ENCODE results near the gene GLIS1.

Gene GLIS1

GRCh38 chr1:53605181-53605580, 133.8 kb downstream of the GLIS1 start:
- no peak for DNase-seq

GRCh38 chr1:53604291-53604919, 134.6 kb downstream of the GLIS1 start:
- DNase-seq, result no peak

GRCh38 chr1:53603431-53603830, 135.5 kb downstream of the GLIS1 start:
- no peak for DNase-seq

- DNase-seq, result no peak
These were observed 136.8 kb downstream of the GLIS1 start for GRCh38 chr1:53601867-53602775.

DNA sequence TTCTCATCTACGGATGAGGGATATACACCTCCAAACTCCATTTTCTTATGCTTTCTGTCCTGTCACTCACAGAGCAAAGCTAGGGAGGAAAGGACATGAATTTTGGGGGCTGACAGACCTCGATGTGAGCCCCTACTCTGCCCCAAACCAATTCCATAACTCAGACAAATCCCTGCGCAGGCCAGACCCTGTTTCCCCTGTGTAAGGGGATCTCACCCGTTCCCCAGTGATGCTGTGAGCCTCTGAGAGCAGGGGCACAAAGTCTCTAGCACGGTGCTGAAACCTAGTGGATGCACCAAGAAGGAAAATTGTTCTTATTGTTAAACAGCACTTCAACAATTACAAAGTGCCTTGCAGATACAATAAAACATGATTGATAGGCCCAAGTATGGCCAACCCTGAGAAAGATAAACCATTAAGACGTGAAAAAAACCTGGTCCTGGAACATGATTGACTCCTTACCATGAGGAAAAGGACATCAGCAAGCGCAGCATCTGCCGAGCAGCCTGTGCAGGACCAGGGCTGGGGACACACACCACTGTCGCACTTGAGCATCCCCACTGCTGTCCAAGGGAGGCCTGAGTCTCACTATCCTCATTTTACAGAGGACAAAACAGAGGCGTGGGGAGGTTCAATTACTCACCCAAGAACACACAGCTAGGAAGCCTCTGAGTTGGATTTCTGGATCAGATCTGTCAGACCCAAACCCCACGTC, 137.8 kb downstream of the GLIS1 start:
- no peak for DNase-seq

DNA sequence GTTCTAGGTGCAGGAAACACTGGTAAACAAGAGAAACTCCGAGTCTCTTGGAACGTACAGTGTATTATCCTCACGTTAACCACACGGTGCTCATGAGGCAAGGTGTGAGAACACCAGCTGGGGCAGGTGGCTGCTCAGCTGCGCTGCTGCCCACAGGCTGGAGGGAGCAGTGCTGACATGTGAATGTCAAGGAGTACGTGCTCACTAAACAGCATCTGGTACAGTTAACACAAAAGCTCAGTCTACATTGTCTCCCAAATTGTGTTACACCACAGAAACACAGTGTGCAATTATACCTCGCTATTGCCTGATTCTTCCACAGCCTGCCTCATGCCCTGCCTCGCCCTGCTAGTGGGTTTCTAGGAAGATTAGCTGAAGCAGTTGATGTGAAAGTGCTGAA, 138.4 kb downstream of the GLIS1 start:
- no peak for DNase-seq

DNA sequence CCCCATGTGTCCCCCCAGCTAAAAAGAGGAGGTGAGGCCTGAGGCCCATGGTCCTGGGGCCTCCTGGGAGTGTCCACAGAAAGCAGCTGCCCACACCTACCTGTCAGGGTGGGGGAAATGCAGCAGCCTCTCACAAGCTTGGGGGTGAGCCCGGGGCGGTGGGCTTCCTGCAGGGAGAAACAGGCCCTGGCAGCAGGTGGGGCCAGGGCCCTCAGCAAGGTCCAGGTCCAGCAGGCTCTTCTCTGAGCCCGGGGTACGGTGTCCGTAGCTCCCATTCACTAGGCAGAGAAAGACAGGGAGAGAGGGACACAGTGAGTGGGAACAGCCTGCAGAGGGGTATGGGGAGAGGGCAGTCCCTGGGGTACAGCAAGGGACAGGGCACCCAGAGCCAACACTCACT, 139.0 kb downstream of the GLIS1 start:
- DNase-seq, result no peak

GRCh38 chr1:53599481-53599880, 139.5 kb downstream of the GLIS1 start:
- no peak for DNase-seq

DNA sequence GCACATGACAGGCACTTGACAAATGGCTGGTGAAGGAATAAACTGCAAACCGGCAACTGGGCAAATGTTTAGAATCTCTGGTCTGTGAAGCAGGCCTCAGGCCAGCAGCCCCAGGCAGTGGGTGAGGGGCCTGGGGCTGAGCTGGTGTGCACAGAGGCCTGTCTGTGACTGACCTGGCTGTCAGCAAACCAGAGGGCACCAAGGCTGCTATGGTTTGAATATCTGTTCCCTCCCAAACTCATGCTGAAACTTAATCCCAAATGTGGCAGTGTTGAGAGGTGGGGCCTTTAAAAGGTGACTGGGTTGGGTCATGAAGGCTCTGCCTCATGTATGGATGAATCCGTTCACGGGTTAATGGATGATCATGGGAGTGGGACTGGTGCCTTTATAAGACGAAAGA, 140.0 kb downstream of the GLIS1 start:
- no peak for DNase-seq

DNA sequence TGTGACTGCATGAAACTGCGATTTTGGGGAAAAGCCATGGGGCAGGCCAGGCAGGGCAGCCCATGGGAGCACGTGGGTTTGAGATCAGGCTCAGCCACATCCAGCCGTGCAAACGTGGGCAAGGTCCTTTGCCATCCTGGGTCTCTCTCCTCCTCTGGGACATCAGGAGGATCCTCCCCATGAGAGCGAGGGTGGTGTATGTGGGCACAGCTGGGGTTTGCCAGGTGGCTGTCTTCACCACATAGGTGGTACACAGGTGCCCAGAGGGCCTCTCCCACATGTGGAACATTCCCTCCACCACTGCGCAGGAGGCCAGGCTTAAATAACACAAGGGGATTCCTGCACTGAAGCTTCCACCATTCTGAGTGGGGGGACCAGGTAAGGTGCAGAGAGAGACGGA, 143.1 kb downstream of the GLIS1 start:
- DNase-seq, result no peak

GRCh38 chr1:53594391-53595180, 144.4 kb downstream of the GLIS1 start:
- no peak for DNase-seq

GRCh38 chr1:53593758-53594380, 145.1 kb downstream of the GLIS1 start:
- DNase-seq, result peak; percentile 85

- no peak for DNase-seq
These were observed 145.8 kb downstream of the GLIS1 start for GRCh38 chr1:53592985-53593757.

DNA sequence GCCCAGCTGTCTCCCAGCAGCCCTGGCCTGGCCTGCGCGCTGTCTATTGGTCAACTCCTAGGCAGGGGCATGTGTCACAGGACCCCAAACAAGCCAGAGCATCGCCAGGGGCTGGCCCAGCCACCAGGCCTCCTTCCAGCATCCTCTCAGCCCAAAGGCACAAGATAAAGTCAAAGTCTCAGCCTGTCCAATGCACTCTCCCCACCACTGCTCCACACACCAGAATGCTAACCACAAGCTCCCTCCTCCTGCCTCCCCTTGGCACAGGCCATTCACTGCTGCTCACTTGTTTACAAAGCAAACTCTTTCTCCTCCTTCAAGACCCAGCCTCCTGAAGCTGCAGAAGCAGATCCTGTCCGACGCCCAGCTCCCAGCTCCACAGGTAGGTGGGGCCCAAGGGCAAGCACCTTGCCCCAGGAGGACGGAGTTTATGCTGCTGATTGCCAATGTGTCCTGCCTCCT, 146.4 kb downstream of the GLIS1 start:
- DNase-seq, result no peak

DNA sequence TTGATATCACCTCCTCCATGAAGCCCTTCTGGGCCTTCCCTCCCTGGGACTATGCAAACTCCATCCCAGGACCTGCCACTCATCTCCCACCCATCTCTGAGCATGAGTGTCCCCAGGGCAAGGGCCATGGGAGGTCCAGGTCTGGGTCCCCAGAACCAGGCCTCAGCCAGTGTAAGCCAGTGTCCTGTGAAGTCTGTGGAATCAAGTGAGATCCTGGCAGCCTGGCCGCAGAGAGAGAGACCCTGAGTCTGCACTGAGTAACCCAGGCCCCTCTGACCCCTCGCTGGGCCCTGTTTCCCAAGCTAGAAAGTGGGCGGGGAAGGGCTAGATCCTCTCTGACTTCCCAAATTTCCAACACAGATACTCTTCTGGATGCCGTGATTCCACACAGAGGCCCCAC, 147.0 kb downstream of the GLIS1 start:
- no peak for DNase-seq

GRCh38 chr1:53590531-53591515, 148.1 kb downstream of the GLIS1 start:
- no peak for DNase-seq

DNA sequence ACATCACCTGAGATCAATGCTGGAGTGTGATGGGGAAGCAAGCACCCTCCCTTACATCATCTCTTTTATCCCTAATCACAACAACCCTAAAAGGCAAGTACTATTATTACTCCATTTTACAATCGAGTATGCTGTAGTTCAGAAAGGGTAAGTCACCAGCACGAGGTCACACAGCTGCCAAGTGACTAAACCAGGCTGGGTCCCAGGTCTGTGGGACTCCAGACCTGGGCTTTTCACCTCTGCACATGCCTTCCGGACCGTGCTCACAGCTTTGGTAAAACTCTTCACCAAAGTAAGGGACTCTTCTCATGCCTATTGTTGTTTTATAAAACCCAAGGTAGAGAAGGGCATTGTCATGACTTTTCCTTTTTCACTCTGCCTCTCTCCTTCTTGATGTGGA, 148.9 kb downstream of the GLIS1 start:
- no peak for DNase-seq

DNA sequence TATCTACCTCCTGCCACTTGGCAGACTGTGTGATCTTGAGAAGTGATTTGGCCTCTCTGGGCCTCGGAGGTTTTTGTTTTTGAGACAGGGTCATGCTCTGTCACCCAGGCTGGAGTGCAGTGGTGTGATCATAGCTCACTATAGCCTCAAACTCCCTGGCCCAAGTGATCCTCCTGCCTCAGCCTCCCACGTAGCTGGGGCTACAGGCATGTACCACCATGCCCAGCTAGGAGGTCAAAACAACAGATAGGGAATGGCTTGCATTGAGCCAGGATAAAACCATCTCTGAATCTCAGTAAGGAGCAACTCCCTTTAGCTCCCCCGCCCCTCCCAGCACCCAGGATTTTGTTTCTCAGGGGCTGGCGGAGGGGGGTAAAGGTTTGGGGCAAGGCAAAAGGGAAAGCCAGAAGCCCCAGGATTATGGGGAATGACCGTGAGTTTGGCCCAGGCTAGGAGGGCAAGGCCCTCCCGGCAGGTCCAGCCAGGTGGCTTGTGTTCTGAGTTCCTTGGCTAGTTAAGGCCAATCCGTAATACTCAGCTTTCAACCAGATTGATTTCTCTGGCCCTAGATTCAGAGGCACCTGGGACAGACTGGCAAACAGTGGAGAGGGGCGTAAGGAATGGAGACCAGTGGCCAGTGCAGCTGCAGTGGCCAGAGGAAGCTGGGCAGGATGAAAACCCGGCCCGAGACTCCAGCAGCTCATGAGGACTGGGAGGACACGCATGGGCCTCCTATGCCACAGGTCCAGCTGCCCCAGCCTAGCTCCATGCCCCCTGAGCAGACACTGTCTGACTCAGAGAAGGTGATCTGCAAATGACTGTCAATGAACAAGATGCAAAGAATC, 149.7 kb downstream of the GLIS1 start:
- no peak for DNase-seq
